Effector memory CD8-positive, alpha-beta T cell (primary cell): ENCODE data around the gene FAM118B.

Experiments
- ATAC-seq: fragments of 150-1000 bp; cut with Tn5 transposase; replicated peaks from 2 replicates; pipeline ENCODE4 v1.10.0; 2021; ENCODE audit warnings: mild to moderate bottlenecking, moderate library complexity
- DNase-seq, 3 experiments: peaks; one replicate each; pipeline ENCODE4 v3.0.0; 2021
- H3K27ac Mint-ChIP-seq, 2 donors: one replicate each; pipeline ENCODE4 v1.8.0; 2022; ENCODE audit warnings: mild to moderate bottlenecking in 2 of 2, mixed read lengths in 2 of 2, moderate library complexity in 2 of 2
- H3K27me3 Mint-ChIP-seq, 2 donors: one replicate each; pipeline ENCODE4 v1.8.0; 2022; ENCODE audit warnings: mixed read lengths in 2 of 2
- H3K36me3 Mint-ChIP-seq: one replicate; pipeline ENCODE4 v1.8.0; 2022; ENCODE audit warnings: mild to moderate bottlenecking, moderate library complexity, mixed read lengths; ENCODE audit not compliant: insufficient read depth
- H3K4me1 Mint-ChIP-seq, 2 donors: one replicate each; pipeline ENCODE4 v1.8.0; 2022; ENCODE audit warnings: low read depth in 2 of 2, mixed read lengths in 2 of 2
- H3K4me3 Mint-ChIP-seq, 2 donors: one replicate each; pipeline ENCODE4 v1.8.0; 2022; ENCODE audit warnings: mild to moderate bottlenecking in 2 of 2, mixed read lengths in 2 of 2, moderate library complexity in 2 of 2
- H3K9me3 Mint-ChIP-seq, 2 donors: one replicate each; pipeline ENCODE4 v1.8.0; 2022; ENCODE audit warnings: mixed read lengths in 2 of 2
- total RNA-seq, 9 experiments: gene quantifications; one replicate each; lab custom pipeline; 2026; lab: John Stamatoyannopoulos, UW

The FAM118B gene
- total RNA-seq, result 4.7 to 27.1 (median 18.2) reads per million in 9 experiments

GRCh38 chr11:126211236-126212088 is at the start of gene FAM118B, which contains the start of gene RPUSD4:
Gene FAM118B, plus strand, starts transcription at chr11:126211782. Its CDS starts 23,220 bp downstream, at chr11:126235002.
Gene RPUSD4, minus strand, starts transcription at chr11:126211650. Its CDS starts 12 bp downstream, at chr11:126211638.
- Mint-ChIP-seq H3K4me1 (peaks cover 23 to 33% of the 10 kb centered on the region in 2 donors), H3K4me3 (peak within 1 kb of the TSS; percentile 89 to 100), H3K36me3 (peaks cover 20% of the 10 kb centered on the region), H3K27me3 (no peaks in the 10 kb centered on the region), H3K9me3 (no peaks in the 10 kb centered on the region), H3K27ac (peak within 1 kb of the TSS; percentile 92 to 99)
- ATAC-seq (peak; percentile 96), DNase-seq (peak; percentile 99 to 100 (median 100))

GRCh38 chr11:126162306-126163030 is 49.1 kb upstream of the FAM118B start:
- Mint-ChIP-seq H3K4me1 (no peaks in the 10 kb centered on the region), H3K4me3 (no peak overlapping the region), H3K27me3 (peaks cover 20 to 54% of the 10 kb centered on the region in 2 donors), H3K36me3 (no peaks in the 10 kb centered on the region), H3K9me3 (no peaks in the 10 kb centered on the region), H3K27ac (no peak overlapping the region)
- no peak for DNase-seq
- no peak for ATAC-seq

GRCh38 chr11:126163074-126163700 is 48.4 kb upstream of the FAM118B start:
- DNase-seq (no peak), ATAC-seq (no peak)
- Mint-ChIP-seq H3K27ac (no peak overlapping the region), H3K36me3 (no peaks in the 10 kb centered on the region), H3K4me1 (no peaks in the 10 kb centered on the region), H3K9me3 (no peaks in the 10 kb centered on the region), H3K4me3 (no peak overlapping the region), H3K27me3 (peaks cover 20 to 54% of the 10 kb centered on the region in 2 donors)

- no peak overlapping the region for H3K4me3 Mint-ChIP-seq
- peaks cover 25 to 60% of the 10 kb centered on the region in 2 donors for H3K27me3 Mint-ChIP-seq
- no peak for ATAC-seq
- H3K27ac Mint-ChIP-seq, result no peak overlapping the region
- no peaks in the 10 kb centered on the region for H3K36me3 Mint-ChIP-seq
- DNase-seq, result no peak
- H3K9me3 Mint-ChIP-seq, result no peaks in the 10 kb centered on the region
- H3K4me1 Mint-ChIP-seq, result peaks cover 0 to 2% of the 10 kb centered on the region in 2 donors
Measured at GRCh38 chr11:126163779-126164178, 47.8 kb upstream of the FAM118B start.

- no peak overlapping the region for H3K4me3 Mint-ChIP-seq
- no peak overlapping the region for H3K27ac Mint-ChIP-seq
- ATAC-seq, result no peak
- no peak for DNase-seq
- H3K4me1 Mint-ChIP-seq, result peaks cover 0 to 2% of the 10 kb centered on the region in 2 donors
- no peaks in the 10 kb centered on the region for H3K36me3 Mint-ChIP-seq
- H3K27me3 Mint-ChIP-seq, result peaks cover 34 to 70% of the 10 kb centered on the region in 2 donors
- H3K9me3 Mint-ChIP-seq, result no peaks in the 10 kb centered on the region
Measured at GRCh38 chr11:126164781-126165180, 46.8 kb upstream of the FAM118B start.

- DNase-seq (no peak), ATAC-seq (no peak)
- H3K27ac Mint-ChIP-seq, result no peak overlapping the region
- no peaks in the 10 kb centered on the region for H3K9me3 Mint-ChIP-seq
- no peak overlapping the region for H3K4me3 Mint-ChIP-seq
- H3K27me3 Mint-ChIP-seq, result peaks cover 32 to 73% of the 10 kb centered on the region in 2 donors
- no peaks in the 10 kb centered on the region for H3K36me3 Mint-ChIP-seq
- H3K4me1 Mint-ChIP-seq, result peaks cover 0 to 2% of the 10 kb centered on the region in 2 donors
Measured at GRCh38 chr11:126165311-126165720, 46.3 kb upstream of the FAM118B start.

- no peaks in the 10 kb centered on the region for H3K36me3 Mint-ChIP-seq
- no peak overlapping the region for H3K27ac Mint-ChIP-seq
- no peak overlapping the region for H3K4me3 Mint-ChIP-seq
- no peaks in the 10 kb centered on the region for H3K9me3 Mint-ChIP-seq
- peaks cover 29 to 71% of the 10 kb centered on the region in 2 donors for H3K27me3 Mint-ChIP-seq
- no peak for ATAC-seq
- peaks cover 0 to 2% of the 10 kb centered on the region in 2 donors for H3K4me1 Mint-ChIP-seq
- DNase-seq, result no peak
Measured at GRCh38 chr11:126165757-126166156, 45.8 kb upstream of the FAM118B start.

- no peaks in the 10 kb centered on the region for H3K9me3 Mint-ChIP-seq
- H3K4me1 Mint-ChIP-seq, result peaks cover 0 to 2% of the 10 kb centered on the region in 2 donors
- DNase-seq, result no peak
- no peak overlapping the region for H3K4me3 Mint-ChIP-seq
- no peak overlapping the region for H3K27ac Mint-ChIP-seq
- no peaks in the 10 kb centered on the region for H3K36me3 Mint-ChIP-seq
- H3K27me3 Mint-ChIP-seq, result peaks cover 29 to 73% of the 10 kb centered on the region in 2 donors
- ATAC-seq, result no peak
Measured at GRCh38 chr11:126166413-126166812, 45.2 kb upstream of the FAM118B start.

- H3K27ac Mint-ChIP-seq, result no peak overlapping the region
- DNase-seq (no peak), ATAC-seq (no peak)
- no peaks in the 10 kb centered on the region for H3K36me3 Mint-ChIP-seq
- no peaks in the 10 kb centered on the region for H3K9me3 Mint-ChIP-seq
- H3K4me3 Mint-ChIP-seq, result no peak overlapping the region
- peaks cover 0 to 2% of the 10 kb centered on the region in 2 donors for H3K4me1 Mint-ChIP-seq
- H3K27me3 Mint-ChIP-seq, result peaks cover 35 to 80% of the 10 kb centered on the region in 2 donors
Measured at GRCh38 chr11:126167488-126167887, 44.1 kb upstream of the FAM118B start.

GRCh38 chr11:126169291-126169690 is 42.3 kb upstream of the FAM118B start:
- no peaks in the 10 kb centered on the region for H3K9me3 Mint-ChIP-seq
- no peak overlapping the region for H3K4me3 Mint-ChIP-seq
- H3K36me3 Mint-ChIP-seq, result no peaks in the 10 kb centered on the region
- ATAC-seq, result no peak
- peaks cover 0 to 2% of the 10 kb centered on the region in 2 donors for H3K4me1 Mint-ChIP-seq
- no peak overlapping the region for H3K27ac Mint-ChIP-seq
- no peak for DNase-seq
- peaks cover 43 to 74% of the 10 kb centered on the region in 2 donors for H3K27me3 Mint-ChIP-seq

- Mint-ChIP-seq H3K36me3 (no peaks in the 10 kb centered on the region), H3K4me1 (peaks cover 0 to 2% of the 10 kb centered on the region in 2 donors), H3K4me3 (no peak overlapping the region), H3K9me3 (no peaks in the 10 kb centered on the region), H3K27ac (no peak overlapping the region), H3K27me3 (peaks cover 38 to 68% of the 10 kb centered on the region in 2 donors)
- DNase-seq, result no peak
- no peak for ATAC-seq
Measured at GRCh38 chr11:126172596-126173038, 39.0 kb upstream of the FAM118B start.

GRCh38 chr11:126173257-126173656 is 38.3 kb upstream of the FAM118B start:
- Mint-ChIP-seq H3K36me3 (no peaks in the 10 kb centered on the region), H3K27me3 (peaks cover 38 to 68% of the 10 kb centered on the region in 2 donors), H3K27ac (no peak overlapping the region), H3K4me3 (no peak overlapping the region), H3K4me1 (peaks cover 0 to 2% of the 10 kb centered on the region in 2 donors), H3K9me3 (no peaks in the 10 kb centered on the region)
- DNase-seq, result no peak
- no peak for ATAC-seq

GRCh38 chr11:126174816-126175215 is 36.8 kb upstream of the FAM118B start:
- ATAC-seq (no peak), DNase-seq (no peak)
- Mint-ChIP-seq H3K4me3 (no peak overlapping the region), H3K27me3 (peaks cover 23 to 53% of the 10 kb centered on the region in 2 donors), H3K9me3 (no peaks in the 10 kb centered on the region), H3K27ac (no peak overlapping the region), H3K4me1 (no peaks in the 10 kb centered on the region), H3K36me3 (no peaks in the 10 kb centered on the region)
